Islet of Langerhans (tissue), 1 donor: ENCODE data around the gene EBLN1.

Source experiments
- FAIRE-seq: peaks from one replicate; lab custom pipeline; 2011; peaks lifted over from hg19 to GRCh38; lab: Jason Lieb, UNC

EBLN1 gene

GRCh38 chr10:22217842-22218241, at the start of gene EBLN1:
TSS of gene EBLN1 (minus strand) at chr10:22218015. CDS start at chr10:22209983, 8,032 bp downstream.
- no peak for FAIRE-seq

GRCh38 chr10:22265839-22266537, 48.2 kb upstream of the EBLN1 start:
- no peak for FAIRE-seq

- no peak for FAIRE-seq
These were observed 45.3 kb upstream of the EBLN1 start for GRCh38 chr10:22263106-22263505.

GRCh38 chr10:22259280-22259679, 41.5 kb upstream of the EBLN1 start:
- FAIRE-seq: no peak

GRCh38 chr10:22258471-22258870, 40.7 kb upstream of the EBLN1 start:
- no peak for FAIRE-seq

- no peak for FAIRE-seq
These were observed 35.7 kb upstream of the EBLN1 start for GRCh38 chr10:22253580-22253882.

GRCh38 chr10:22252801-22253579, 35.2 kb upstream of the EBLN1 start:
- FAIRE-seq: no peak

- FAIRE-seq: no peak
These were observed 34.5 kb upstream of the EBLN1 start for GRCh38 chr10:22252224-22252800.

GRCh38 chr10:22251751-22252223, 34.0 kb upstream of the EBLN1 start:
- FAIRE-seq: no peak

- FAIRE-seq: no peak
These were observed 33.3 kb upstream of the EBLN1 start for GRCh38 chr10:22250897-22251660.

GRCh38 chr10:22247636-22248035, 29.8 kb upstream of the EBLN1 start:
- FAIRE-seq: no peak

- FAIRE-seq: no peak
These were observed 29.0 kb upstream of the EBLN1 start for GRCh38 chr10:22246680-22247391.

- FAIRE-seq: no peak
These were observed 27.8 kb upstream of the EBLN1 start for GRCh38 chr10:22245567-22245966.

GRCh38 chr10:22244855-22245254, 27.0 kb upstream of the EBLN1 start:
- FAIRE-seq: no peak

- no peak for FAIRE-seq
These were observed 26.2 kb upstream of the EBLN1 start for GRCh38 chr10:22244001-22244400.

GRCh38 chr10:22243321-22243720, 25.5 kb upstream of the EBLN1 start:
- no peak for FAIRE-seq

GRCh38 chr10:22231260-22231659, 13.4 kb upstream of the EBLN1 start:
- FAIRE-seq: no peak

GRCh38 chr10:22230158-22230833, 12.5 kb upstream of the EBLN1 start:
- FAIRE-seq: no peak

- peak; percentile 21 for FAIRE-seq
These were observed 12.0 kb upstream of the EBLN1 start for GRCh38 chr10:22229802-22230157.

- peak; percentile 87 for FAIRE-seq
These were observed 11.4 kb upstream of the EBLN1 start for GRCh38 chr10:22228943-22229801.
